Measurements from ENCODE around the gene THOC6. TPM values are rescaled to one million over a fixed set of nuclear protein-coding genes. Genes with fewer than 3 reads are reported as not detected.

Gene THOC6
- total RNA-seq: 10 to 100 TPM; 12.6 to 14.8 TPM
- 10 to 100 TPM; 10.8 TPM for polyA plus RNA-seq

DNA sequence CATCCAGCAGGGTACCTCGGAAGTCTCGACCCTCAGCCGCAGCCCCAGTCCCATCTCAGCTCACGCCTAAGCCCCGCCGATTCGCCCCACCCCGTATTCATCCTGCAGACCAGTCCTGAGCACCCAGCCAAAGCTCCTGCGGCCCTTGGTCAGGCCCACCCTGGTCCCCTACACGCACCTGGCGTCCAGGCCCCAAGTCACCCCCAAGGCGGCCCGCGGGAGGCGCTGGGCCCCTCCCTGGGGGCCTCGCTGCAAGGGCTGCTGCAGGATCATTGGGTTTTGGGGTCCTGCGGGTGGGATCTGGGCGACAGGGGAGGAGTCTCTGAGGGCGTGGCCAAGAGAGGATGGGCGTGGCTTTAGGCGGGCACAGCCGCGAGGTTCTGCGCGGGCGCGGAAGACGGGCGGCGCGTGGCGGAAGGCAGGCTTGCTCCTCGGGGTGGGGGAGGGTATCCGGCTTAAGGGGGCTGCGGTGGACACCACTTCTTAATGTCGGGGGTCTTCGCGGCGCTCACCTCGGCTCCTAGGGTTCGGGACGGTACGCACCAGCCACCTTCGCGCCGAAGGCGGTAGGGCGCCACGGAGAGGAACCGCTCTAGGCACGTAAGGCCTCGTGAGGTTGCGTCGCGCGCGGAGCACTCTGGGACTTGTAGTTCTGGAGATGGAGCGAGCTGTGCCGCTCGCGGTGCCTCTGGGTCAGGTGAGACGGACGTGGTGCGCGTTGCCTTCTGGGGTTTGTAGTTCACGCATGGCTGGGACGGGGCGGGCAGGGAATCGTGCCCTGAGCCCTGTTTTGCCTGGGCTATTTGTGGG lies at the start of gene THOC6, which contains the start of gene HCFC1R1:
TSS of gene THOC6 (plus strand) at position 367 of the 810 bp plus-strand sequence. CDS start at position 659, 292 bp downstream.
TSS of gene HCFC1R1 (minus strand) at position 274 of the 810 bp plus-strand sequence. CDS start at position 273, 1 bp downstream.
- WGBS: 1% methylated on average over 69 of the region's 69 CpGs

More for the DNA sequence above, at the start of gene THOC6, which contains the start of gene HCFC1R1:
- Histone ChIP-seq H3K9me3 (ENCODE audit: control insufficient read depth in 4 of 4, low read length in 3 of 4) (no peaks in the 10 kb centered on the region), H3K27ac (ENCODE audit: low read depth in 1 of 2, low read length in 2 of 2) (peak within 1 kb of the TSS; percentile 95 to 97), H3K4me1 (ENCODE audit: control insufficient read depth in 4 of 4, insufficient read depth in 4 of 4, low read length in 3 of 4) (peaks cover 18 to 48% (median 25%) of the 10 kb centered on the region in 4 donors), H3K4me3 (ENCODE audit: low read depth in 1 of 3, low read length in 3 of 3) (peak within 1 kb of the TSS; percentile 55 to 79 (median 72)), H3K27me3 (ENCODE audit: control insufficient read depth in 4 of 4, insufficient read depth in 4 of 4, low read length in 3 of 4) (no peaks in the 10 kb centered on the region), H3K36me3 (ENCODE audit: control insufficient read depth in 4 of 4, insufficient read depth in 3 of 4, low read depth in 1 of 4, low read length in 3 of 4) (peaks cover 0 to 14% (median 3%) of the 10 kb centered on the region in 4 donors), H3K9ac (ENCODE audit: low read depth in 1 of 2, low read length in 2 of 2) (peak within 1 kb of the TSS; percentile 40 to 64)
- TF ChIP-seq RAD21 (IDR thresholded peaks at IDR 0.05) (no peak), HNF4A (conservative IDR thresholded peaks at IDR 0.05) (no peak), EGR1 (IDR thresholded peaks at IDR 0.05; ENCODE audit: low read depth in 2 of 2) (no peak), GABPA (IDR thresholded peaks at IDR 0.05 in 1 of 2, conservative IDR thresholded peaks at IDR 0.05 in 1 of 2) (peak in 1 of 2 donors; percentile 79), YY1 (IDR thresholded peaks at IDR 0.05) (peak; percentile 45), FOXA2 (IDR thresholded peaks at IDR 0.05) (no peak), FOXA1 (IDR thresholded peaks at IDR 0.05) (no peak), ATF3 (IDR thresholded peaks at IDR 0.05) (no peak), HNF4G (IDR thresholded peaks at IDR 0.05) (no peak), TAF1 (conservative IDR thresholded peaks at IDR 0.05) (no peak), SP1 (IDR thresholded peaks at IDR 0.05) (peak; percentile 48), RXRA (IDR thresholded peaks at IDR 0.05) (no peak), JUND (IDR thresholded peaks at IDR 0.05) (no peak), NR2F2 (IDR thresholded peaks at IDR 0.05) (no peak)
- TF ChIP-seq, protein P1, sequence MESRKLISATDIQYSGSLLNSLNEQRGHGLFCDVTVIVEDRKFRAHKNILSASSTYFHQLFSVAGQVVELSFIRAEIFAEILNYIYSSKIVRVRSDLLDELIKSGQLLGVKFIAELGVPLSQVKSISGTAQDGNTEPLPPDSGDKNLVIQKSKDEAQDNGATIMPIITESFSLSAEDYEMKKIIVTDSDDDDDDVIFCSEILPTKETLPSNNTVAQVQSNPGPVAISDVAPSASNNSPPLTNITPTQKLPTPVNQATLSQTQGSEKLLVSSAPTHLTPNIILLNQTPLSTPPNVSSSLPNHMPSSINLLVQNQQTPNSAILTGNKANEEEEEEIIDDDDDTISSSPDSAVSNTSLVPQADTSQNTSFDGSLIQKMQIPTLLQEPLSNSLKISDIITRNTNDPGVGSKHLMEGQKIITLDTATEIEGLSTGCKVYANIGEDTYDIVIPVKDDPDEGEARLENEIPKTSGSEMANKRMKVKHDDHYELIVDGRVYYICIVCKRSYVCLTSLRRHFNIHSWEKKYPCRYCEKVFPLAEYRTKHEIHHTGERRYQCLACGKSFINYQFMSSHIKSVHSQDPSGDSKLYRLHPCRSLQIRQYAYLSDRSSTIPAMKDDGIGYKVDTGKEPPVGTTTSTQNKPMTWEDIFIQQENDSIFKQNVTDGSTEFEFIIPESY (IDR thresholded peaks at IDR 0.05): no peak
- TF ChIP-seq, protein P2, sequence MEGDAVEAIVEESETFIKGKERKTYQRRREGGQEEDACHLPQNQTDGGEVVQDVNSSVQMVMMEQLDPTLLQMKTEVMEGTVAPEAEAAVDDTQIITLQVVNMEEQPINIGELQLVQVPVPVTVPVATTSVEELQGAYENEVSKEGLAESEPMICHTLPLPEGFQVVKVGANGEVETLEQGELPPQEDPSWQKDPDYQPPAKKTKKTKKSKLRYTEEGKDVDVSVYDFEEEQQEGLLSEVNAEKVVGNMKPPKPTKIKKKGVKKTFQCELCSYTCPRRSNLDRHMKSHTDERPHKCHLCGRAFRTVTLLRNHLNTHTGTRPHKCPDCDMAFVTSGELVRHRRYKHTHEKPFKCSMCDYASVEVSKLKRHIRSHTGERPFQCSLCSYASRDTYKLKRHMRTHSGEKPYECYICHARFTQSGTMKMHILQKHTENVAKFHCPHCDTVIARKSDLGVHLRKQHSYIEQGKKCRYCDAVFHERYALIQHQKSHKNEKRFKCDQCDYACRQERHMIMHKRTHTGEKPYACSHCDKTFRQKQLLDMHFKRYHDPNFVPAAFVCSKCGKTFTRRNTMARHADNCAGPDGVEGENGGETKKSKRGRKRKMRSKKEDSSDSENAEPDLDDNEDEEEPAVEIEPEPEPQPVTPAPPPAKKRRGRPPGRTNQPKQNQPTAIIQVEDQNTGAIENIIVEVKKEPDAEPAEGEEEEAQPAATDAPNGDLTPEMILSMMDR (IDR thresholded peaks at IDR 0.05; ENCODE audit: low read depth, low read length, missing input control): no peak
- TF ChIP-seq, protein P3, sequence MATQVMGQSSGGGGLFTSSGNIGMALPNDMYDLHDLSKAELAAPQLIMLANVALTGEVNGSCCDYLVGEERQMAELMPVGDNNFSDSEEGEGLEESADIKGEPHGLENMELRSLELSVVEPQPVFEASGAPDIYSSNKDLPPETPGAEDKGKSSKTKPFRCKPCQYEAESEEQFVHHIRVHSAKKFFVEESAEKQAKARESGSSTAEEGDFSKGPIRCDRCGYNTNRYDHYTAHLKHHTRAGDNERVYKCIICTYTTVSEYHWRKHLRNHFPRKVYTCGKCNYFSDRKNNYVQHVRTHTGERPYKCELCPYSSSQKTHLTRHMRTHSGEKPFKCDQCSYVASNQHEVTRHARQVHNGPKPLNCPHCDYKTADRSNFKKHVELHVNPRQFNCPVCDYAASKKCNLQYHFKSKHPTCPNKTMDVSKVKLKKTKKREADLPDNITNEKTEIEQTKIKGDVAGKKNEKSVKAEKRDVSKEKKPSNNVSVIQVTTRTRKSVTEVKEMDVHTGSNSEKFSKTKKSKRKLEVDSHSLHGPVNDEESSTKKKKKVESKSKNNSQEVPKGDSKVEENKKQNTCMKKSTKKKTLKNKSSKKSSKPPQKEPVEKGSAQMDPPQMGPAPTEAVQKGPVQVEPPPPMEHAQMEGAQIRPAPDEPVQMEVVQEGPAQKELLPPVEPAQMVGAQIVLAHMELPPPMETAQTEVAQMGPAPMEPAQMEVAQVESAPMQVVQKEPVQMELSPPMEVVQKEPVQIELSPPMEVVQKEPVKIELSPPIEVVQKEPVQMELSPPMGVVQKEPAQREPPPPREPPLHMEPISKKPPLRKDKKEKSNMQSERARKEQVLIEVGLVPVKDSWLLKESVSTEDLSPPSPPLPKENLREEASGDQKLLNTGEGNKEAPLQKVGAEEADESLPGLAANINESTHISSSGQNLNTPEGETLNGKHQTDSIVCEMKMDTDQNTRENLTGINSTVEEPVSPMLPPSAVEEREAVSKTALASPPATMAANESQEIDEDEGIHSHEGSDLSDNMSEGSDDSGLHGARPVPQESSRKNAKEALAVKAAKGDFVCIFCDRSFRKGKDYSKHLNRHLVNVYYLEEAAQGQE (IDR thresholded peaks at IDR 0.05): no peak
- TF ChIP-seq, protein P4, sequence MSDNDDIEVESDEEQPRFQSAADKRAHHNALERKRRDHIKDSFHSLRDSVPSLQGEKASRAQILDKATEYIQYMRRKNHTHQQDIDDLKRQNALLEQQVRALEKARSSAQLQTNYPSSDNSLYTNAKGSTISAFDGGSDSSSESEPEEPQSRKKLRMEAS (IDR thresholded peaks at IDR 0.05): no peak
- DNase-seq (ENCODE audit: low spot score): peak; percentile 96
